OCI-LY7 (cell line): Measurements from ENCODE around the gene ATG16L2.

Experiments
- CTCF ChIP-seq: fragments of 200-600 bp; sonication (generic); conservative IDR thresholded peaks from 2 replicates; pipeline ENCODE4 v1.5.1; 2014; ENCODE audit warnings: mild to moderate bottlenecking, antibody characterized with exemption, low read length, moderate library complexity, mixed read lengths
- EZH2phosphoT487 ChIP-seq: fragments of 200-600 bp; sonication (generic); IDR thresholded peaks from 2 replicates; pipeline ENCODE4 v1.6.1; 2018; ENCODE audit warnings: low read depth, borderline replicate concordance, mild to moderate bottlenecking, mixed run types, antibody characterized with exemption, low read length, moderate library complexity, mixed read lengths

- no peak for TF ChIP-seq CTCF
- TF ChIP-seq EZH2phosphoT487 = no peak
These were observed 61.9 kb downstream of the ATG16L2 start for GRCh38 chr11:72876147-72876546.
